Measurements from ENCODE around the gene ECE2.

The ECE2 gene

DNA sequence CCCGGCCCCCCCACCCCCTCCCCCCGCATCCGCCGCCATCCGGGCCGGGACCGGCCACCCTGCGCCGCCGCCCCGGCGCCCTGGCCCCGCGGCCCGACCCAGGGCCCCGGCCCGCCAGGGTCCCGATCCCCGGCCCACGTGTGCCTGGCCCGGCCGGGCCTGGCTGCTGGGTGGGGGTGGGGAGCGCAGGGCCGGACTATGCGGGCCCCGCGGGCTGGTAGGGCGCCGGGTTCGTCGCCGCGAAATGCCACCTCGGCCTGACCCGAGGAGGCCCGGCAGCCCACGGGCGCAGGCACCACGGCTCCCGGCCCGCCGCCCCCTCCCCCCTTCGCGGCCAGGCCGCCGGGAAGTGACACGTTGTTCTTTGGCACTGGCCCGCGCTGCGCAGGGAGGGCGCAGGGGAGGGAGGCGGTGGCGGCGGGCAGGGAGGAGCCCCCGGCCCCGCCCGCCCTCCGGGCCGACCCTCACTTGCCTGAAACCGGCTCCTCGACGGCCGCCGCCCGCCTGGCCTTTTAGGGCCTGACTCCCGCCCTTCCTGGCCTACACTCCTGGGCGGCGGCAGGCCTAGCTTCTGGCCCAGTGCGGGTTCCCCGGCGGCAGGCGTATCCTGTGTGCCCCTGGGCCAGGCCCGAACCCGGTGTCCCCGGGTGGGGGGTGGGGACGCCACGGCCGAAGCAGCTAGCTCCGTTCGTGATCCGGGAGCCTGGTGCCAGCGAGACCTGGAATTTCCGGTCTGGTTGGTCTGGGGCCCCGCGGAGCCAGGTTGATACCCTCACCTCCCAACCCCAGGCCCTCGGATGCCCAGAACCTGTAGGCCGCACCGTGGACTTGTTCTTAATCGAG lies 39.1 kb downstream of the ECE2 start:
- peak; percentile 53 to 55 for ATAC-seq

DNA sequence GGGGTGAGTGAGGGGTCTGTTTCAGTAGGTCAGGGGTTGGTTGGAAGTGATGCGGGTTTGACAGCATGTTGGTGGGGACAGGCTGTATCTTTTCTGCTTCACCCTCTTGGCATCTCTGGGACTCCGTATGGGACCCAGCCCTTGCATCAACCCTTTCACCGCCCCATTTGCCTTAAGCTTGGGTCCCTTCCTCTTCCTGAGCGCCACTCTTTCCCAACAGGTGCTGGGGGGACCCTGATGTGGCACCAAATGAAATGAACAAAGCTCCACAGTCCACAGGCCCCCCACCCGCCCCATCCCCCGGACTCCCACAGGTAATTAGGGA lies 39.7 kb downstream of the ECE2 start:
- no peak for ATAC-seq

DNA sequence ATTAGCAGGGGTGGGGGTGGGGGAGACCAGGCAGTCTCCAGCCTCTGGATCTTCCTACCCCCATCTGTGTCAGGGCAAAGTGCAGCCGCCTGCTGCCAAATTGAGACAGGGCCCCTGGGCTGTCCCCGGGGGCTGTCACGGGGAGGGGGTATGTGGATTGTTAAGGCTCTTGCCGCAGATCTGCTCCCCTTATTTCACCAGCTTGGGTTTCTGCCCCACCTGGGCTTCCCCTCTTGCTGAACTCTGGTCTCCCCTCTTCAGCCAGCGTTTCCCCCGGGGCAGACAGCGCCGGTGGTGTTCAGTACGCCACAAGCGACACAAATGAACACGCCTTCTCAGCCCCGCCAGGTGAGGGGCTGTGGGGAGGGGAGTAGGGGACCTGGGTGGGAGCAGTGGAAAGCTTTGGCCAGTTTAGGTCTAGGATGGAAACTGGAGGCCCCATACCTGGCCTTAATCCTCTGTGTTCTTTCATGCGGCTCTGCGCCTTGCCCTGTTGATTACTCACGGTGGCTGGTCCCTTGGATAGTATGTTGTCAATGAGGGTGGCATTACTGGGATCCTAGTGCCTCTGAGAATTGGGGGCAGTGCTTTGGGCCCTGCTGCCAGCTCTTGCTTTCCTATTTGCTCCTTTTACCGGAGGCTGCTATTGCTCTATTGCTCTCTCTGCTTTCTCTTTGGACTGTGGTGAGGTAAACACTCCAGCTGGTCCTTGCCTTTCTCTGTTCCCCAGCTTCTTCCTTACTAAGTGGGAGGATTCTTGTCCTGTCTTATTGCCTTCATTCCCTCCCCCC lies 40.2 kb downstream of the ECE2 start:
- no peak for ATAC-seq

DNA sequence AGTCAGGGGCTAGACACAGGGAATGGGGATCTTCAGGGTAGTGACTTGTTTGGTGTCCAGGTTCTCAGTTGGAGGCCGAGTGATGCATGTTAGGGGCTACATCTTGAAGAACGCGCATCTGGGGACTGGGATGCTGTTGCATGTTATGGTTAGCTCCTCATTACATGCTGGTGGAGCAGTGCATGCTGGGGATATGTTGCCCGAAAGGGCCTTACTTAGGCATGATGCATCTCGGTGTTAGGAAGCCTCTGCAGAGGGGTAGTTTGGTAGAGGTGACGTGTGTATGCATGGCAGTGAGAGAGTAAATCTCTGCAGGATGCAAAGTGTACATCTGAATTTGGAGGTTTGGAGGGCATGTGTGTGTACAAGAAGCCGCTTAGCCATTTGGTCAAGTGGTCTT lies 41.0 kb downstream of the ECE2 start:
- no peak for ATAC-seq

DNA sequence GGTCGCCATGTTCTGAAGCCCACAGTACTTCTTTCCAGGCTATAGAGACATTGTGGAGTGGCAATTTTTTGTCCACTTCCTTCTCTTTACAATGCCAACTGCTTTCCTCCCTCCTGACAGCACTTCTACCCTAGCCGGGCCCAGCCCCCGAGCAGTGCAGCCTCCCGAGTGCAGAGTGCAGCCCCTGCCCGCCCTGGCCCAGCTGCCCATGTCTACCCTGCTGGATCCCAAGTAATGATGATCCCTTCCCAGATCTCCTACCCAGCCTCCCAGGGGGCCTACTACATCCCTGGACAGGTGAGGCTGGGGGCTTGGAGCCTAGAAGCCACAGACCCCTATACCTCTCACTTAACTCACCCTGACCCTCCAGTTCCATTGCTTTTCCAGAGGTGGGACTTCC lies 41.4 kb downstream of the ECE2 start:
- ATAC-seq, result no peak

DNA sequence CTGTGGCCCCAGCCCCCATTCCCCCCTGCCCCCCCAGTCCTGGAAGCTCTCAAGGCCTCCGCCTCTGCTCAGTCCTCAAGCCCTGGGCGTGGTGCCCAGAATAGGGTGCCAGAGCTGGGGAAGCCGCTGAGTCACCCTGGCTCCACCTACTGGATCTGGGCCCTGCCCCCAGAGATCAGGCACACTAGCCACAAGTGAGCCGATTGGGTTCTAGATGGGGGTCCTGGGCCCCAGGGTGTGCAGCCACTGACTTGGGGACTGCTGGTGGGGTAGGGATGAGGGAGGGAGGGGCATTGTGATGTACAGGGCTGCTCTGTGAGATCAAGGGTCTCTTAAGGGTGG lies 44.3 kb downstream of the ECE2 start:
- peak; percentile 39 to 48 for ATAC-seq

DNA sequence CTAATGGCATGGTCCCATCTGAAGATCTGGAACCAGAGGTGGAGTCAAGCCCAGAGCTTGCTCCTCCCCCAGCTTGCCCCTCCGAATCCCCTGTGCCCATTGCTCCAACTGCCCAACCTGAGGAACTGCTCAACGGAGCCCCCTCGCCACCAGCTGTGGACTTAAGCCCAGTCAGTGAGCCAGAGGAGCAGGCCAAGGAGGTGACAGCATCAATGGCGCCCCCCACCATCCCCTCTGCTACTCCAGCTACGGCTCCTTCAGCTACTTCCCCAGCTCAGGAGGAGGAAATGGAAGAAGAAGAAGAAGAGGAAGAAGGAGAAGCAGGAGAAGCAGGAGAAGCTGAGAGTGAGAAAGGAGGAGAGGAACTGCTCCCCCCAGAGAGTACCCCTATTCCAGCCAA lies 45.8 kb downstream of the ECE2 start:
- ATAC-seq, result no peak

DNA sequence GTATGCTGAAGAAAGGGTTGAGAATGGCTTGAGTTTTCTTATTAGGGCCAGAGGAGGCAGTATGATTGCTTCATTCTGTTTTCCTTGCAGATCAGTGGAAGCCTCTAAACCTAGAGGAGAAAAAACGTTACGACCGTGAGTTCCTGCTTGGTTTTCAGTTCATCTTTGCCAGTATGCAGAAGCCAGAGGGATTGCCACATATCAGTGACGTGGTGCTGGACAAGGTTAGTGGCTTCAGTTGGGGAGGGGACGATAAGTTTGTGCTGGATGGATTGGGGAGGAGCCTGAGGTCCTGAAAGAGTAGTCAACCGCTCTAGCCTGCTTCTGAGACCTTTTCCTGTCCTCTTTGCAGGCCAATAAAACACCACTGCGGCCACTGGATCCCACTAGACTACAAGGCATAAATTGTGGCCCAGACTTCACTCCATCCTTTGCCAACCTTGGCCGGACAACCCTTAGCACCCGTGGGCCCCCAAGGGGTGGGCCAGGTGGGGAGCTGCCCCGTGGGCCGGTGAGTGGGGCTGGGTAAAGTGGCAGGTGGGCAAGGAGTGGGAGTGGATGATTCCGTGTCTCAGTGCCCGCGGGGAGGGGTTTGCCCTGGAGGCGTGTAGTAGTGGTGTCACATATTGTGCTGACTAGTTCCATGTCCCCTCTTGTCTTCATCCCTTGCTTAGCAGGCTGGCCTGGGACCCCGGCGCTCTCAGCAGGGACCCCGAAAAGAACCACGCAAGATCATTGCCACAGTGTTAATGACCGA lies 47.1 kb downstream of the ECE2 start:
- ATAC-seq, result no peak

DNA sequence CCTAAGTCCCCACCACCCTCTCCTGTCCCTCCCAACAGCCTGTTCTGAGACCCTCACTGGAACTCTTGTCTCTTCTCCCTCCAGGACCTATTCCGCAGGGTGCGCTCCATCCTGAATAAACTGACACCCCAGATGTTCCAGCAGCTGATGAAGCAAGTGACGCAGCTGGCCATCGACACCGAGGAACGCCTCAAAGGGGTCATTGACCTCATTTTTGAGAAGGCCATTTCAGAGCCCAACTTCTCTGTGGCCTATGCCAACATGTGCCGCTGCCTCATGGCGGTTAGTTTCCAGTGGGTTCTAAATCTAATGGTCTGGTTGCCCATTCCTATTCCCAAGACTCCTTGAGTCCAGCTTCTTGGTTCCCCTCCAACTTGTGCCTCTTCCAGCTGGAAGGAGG lies 47.9 kb downstream of the ECE2 start:
- no peak for ATAC-seq

DNA sequence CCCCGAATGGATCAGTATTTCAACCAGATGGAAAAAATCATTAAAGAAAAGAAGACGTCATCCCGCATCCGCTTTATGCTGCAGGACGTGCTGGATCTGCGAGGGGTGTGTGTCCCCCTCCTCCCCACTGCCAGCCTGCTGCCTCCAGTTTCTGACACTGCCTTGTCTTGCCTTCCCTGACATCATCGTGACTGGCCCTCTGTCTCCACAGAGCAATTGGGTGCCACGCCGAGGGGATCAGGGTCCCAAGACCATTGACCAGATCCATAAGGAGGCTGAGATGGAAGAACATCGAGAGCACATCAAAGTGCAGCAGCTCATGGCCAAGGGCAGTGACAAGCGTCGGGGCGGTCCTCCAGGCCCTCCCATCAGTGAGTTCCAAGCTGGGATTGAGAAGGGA lies 49.4 kb downstream of the ECE2 start:
- no peak for ATAC-seq

DNA sequence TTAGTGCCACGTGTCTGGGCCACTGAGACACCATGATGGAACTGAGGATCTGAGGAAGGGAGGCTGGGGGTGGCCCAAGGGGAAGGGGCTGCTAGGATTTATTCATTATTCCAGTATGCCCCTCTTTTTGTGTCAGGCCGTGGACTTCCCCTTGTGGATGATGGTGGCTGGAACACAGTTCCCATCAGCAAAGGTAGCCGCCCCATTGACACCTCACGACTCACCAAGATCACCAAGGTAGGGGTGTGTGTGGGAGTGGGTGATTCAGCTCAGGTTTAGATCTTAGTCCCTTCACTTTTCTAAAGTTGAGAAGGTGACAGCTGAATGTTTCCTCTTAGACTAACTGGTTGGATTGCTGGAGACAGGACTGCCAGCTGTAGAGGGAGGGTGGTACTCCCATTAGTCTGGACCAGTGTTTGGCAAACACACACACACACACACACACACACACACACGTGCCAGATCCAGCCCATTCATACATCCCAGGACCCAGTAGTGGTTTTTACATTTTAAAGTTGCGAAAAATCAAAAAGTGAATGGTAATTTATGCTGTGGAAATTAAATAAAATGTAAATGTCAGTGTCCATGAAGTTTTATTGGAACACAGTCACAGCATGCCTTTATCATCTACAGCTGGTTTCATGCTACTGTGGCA lies 50.0 kb downstream of the ECE2 start:
- peak; percentile 83 to 90 for ATAC-seq

DNA sequence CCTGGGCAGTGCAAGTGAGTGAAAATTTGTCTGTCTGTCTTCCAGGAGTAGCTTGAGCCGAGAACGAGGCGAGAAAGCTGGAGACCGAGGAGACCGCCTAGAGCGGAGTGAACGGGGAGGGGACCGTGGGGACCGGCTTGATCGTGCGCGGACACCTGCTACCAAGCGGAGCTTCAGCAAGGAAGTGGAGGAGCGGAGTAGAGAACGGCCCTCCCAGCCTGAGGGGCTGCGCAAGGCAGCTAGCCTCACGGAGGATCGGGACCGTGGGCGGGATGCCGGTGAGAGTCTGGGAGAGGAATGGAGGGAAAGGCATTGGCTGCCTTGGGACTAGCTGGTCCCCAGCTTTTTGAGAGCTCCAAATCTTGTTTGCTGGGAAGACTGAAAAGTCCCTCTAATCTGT lies 51.3 kb downstream of the ECE2 start:
- ATAC-seq, result no peak

DNA sequence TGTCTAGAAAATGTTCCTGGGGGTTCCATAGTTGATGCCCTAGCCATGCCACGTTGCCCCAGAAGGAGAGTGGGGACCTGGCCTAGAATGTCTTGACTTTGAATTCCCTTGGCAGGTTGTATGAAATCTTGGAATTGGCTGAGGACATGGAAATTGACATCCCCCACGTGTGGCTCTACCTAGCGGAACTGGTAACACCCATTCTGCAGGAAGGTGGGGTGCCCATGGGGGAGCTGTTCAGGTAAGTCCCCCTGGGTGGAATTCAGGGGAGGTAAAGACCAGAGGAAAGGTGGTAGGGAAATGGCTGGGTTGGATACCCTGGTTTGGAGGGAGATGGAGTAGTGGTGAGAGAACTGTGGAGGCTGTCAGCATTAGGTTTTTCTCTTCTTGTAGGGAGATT lies 52.7 kb downstream of the ECE2 start:
- no peak for ATAC-seq

DNA sequence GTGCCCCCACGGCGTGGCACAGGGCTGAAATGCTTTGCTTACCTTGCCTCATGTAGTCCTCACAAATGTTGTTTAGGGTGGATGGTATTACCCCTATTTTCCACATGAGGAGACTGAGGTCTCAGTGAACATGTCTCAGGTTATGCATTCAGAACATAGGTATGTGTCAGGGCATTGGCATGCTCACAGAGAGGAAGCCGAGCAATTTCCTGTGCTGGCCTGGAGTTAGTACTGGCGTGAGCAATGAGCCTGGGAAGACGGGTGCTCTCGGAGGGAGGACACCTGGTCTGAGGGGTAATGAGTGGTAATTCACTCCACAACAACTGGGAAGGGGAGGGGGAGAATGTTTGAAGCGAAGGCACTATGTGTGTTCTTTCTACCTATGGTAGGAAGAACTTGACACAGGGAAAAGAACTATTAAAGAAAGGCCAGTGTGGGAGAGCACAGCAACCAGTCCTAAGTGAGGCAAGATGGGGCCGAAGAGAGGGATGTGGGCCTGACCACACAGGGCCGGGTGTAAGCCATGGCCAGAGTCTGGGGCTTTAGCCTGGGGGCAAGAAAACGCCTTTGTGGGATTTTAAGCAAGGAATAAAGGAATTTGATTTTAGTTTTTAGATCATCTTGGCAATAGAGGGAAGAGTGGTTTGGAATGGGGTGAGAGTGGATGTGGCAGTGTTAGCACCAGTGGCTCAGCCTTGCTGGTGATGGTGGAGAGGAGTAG lies 56.7 kb downstream of the ECE2 start:
- no peak for ATAC-seq

DNA sequence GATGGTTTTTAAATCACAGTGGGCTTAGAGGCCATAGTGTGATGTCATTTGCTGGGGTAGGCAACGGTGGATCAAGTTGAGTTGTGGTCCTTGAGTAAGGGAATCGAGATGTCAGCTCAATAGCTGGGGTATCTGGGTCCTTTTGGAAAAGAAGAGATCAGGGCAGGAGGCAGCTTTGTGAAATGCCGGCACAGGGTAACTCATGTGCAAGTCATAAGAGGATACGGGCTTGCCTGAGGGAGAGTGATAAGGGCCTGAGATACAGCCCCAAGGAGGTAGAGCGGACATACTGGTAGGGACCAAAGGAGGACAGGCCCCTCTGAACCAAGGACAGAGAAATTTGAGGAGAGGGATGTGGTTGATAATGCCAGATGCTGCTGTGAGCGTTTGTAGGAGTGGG lies 57.4 kb downstream of the ECE2 start:
- ATAC-seq, result no peak

DNA sequence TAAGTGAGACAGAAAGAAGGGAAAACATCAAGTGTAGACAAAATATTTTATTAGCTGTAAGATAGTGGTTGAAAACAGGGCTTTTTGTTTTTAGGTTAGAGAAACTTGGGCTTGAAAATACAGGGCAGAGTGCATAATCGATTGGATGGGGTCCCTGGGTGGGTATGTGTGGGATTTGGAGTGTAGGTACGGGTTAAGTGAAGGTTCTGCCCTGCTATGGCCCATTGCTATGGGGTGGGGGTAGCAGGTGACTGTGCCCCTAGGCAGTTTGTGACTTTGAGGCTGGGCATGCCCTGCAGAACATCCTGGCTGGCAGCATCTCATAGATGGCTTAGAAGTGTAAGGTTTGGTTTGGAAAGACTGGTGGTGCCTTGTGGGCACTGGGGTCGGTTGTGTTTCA lies 57.9 kb downstream of the ECE2 start:
- no peak for ATAC-seq

DNA sequence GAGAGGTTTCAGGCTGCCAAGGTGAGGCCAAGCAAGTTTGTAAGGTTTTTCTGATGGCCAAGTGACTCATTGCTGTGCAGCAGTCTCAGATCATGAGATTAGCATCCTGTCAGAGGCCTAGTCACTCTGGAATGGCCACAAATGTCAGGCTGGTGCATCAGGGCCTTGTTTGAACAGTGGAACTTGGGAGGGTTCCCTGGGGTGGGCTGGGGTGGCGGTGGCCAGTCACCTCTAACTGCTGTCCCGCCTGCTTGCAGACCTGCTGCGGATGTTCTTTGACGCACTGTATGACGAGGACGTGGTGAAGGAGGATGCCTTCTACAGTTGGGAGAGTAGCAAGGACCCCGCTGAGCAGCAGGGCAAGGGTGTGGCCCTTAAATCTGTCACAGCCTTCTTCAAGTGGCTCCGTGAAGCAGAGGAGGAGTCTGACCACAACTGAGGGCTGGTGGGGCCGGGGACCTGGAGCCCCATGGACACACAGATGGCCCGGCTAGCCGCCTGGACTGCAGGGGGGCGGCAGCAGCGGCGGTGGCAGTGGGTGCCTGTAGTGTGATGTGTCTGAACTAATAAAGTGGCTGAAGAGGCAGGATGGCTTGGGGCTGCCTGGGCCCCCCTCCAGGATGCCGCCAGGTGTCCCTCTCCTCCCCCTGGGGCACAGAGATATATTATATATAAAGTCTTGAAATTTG lies 58.8 kb downstream of the ECE2 start:
- peak; percentile 76 to 81 for ATAC-seq

DNA sequence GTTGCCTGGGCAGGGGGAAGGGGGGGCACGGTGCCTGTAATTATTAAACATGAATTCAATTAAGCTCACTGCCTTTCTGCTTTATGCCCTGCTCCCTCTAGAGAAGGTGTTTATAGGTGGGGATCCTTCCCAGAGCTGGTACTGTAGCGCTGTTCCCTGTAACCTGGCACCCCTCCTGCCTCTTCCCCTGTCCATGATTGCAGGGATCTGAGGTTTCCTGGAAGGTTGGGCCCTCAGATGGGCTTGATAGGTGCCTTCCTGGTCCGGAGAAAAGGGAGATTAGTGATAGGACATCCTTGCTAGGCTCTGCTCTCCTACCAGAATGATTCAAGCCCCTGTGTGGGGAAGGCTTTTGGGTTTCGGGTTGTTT lies 59.5 kb downstream of the ECE2 start:
- ATAC-seq, result no peak

DNA sequence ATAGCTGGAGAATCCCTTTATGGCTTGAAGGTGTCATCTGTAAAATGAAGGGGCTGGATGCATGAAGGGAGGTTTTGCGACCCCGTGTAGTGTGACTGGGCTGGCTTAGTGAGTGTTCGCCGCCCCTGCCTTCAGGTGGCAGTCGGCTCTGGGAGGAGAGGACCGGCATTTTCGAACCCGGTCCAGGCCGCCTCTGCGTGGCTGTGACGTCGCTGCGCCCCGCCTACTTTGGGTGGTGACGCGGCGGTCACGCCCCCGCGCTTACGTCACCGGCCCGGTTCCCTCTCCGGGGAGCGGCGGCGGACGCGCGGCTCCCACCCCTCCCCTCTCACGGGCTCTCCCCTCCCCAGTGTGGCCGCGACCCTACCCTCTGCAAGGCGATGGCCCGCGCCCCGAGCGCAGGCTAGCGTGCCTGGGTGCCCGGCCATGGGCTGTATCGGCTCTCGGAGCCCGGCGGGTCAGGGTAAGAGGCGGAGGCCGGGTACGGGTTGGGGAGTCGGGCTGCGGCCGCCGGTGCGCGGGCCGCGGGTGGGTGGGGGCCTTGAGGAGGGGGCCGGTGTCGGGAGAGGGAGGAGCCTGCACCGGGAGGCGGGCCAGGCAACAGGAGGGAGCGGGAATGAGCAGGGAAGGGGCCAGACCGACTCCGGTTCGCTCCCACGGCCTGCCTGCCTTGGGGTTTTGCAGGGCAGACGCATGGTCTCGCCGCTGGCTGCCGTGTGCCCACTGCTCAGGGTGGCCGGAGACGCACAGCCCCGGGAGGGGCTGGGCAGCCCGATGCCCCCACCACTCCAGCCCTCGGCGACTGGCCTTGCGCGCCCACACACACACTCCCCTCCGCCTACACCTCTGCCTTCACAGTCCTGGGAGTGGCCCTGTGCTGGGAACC lies 60.1 kb downstream of the ECE2 start:
- ATAC-seq, result peak; percentile 44 to 51

DNA sequence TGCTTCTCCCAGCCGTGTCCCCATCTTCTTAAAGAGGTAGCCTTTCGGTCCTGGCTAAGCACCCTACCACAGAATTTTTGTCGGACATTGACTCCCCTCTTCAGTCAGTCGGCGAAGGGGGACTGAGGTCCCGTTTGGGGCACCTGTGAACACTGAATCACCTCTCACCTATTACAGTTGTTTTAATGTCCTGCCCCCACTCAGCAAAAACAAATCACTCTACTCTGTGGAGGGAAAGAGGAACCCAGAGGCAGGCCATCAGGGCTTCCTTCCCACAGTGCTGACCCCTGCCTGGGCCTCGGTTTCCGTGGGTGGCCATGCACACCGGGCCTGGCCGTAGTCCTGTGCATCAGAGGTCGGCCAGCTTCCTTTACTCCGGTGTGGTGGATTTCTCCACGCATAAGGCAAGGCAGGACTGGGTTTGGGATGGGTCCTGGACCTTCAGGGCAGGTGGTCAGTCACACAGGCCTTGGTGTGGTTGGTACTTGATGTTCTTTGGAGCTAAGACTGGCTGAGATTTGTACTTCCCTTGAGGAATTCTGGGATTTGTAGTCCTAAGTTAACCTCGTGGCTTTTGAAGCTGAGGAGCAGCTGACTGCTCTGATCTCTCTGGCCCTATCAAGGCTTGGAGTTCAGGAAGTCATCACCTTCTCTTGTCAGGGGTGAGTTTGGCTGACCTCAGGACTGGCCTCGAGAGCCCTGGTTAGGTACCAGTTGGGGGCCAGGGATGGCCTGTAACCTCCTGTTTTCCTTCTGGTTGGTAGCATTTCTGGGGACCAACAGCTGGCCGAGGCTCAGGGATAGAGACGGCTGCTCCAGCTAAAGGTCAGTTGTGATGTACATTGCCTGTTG lies 61.0 kb downstream of the ECE2 start:
- ATAC-seq, result no peak
